Thyroid gland (tissue), 4 donors: Measurements from ENCODE around the gene HTR5A. TPM values are rescaled to one million over a fixed set of nuclear protein-coding genes. Genes with fewer than 3 reads are reported as not detected.

ENCODE experiments used
- DNase-seq, 2 donors: peaks; one replicate each; pipeline ENCODE4 v3.0.0-alpha.2; 2019
- H3K27ac ChIP-seq, 3 donors: fragments of 200-600 bp; sonication (generic); 1 replicate in 2 of 3; 2 replicates in 1 of 3; pipeline ENCODE4 v1.5.1; 2016 to 2019; ENCODE audit warnings: mild to moderate bottlenecking in 1 of 3, moderate library complexity in 1 of 3
- H3K27me3 ChIP-seq: fragments of 200-600 bp; sonication (generic); one replicate; pipeline ENCODE4 v1.5.1; 2019
- H3K36me3 ChIP-seq, 2 donors: fragments of 200-600 bp; sonication (generic); one replicate each; pipeline ENCODE4 v1.5.1; 2016 to 2019
- H3K4me1 ChIP-seq, 2 donors: fragments of 200-600 bp; sonication (generic); one replicate each; pipeline ENCODE4 v1.5.1; 2017 to 2019
- H3K4me3 ChIP-seq, 3 donors: fragments of 200-600 bp; sonication (generic); replicated peaks in 1 of 3; 1 replicate in 2 of 3; 2 replicates in 1 of 3; pipeline ENCODE4 v1.5.1; 2016; ENCODE audit warnings: mild to moderate bottlenecking in 1 of 3
- H3K9me3 ChIP-seq: fragments of 200-600 bp; sonication (generic); one replicate; pipeline ENCODE4 v1.5.1; 2017
- CTCF ChIP-seq, 6 experiments: fragments of 200-600 bp in 3 of 6; fragments of 450-650 bp in 3 of 6; sonication (generic) in 3 of 6; IDR thresholded peaks; one replicate each; pipeline ENCODE4 v1.5.1; 2016 to 2019; ENCODE audit warnings: antibody characterized with exemption in 6 of 6, mild to moderate bottlenecking in 2 of 6, inconsistent platforms in 1 of 6, moderate library complexity in 1 of 6
- POLR2A ChIP-seq, 2 donors: fragments of 450-650 bp; IDR thresholded peaks; one replicate each; pipeline ENCODE4 v1.6.1; 2017; ENCODE audit warnings: antibody characterized with exemption in 2 of 2, mild to moderate bottlenecking in 2 of 2, moderate library complexity in 1 of 2
- WGBS, 2 donors: methylation state at CpG; one replicate each; pipeline ENCODE4 v1.1.5; 2017; 5-methylcytosine and 5-hydroxymethylcytosine counted together
- intact Hi-C: fragments of 100-400 bp; cut with DNase I; formaldehyde crosslinking; loops from one replicate; pipeline ENCODE4 v1.15.1; 2023
- total RNA-seq, 4 donors: library from RNA; depleted of rRNA; stranded (reverse); fragments of >200 nt; gene quantifications; one replicate each; pipeline ENCODE4 v1.2.3, GENCODE V29; 2016

The HTR5A gene
- total RNA-seq, 4 donors from 2014 or later = 0.59 TPM; not detected in 3

- Histone ChIP-seq H3K4me1 (no peaks in the 10 kb centered on the region), H3K27ac (no peak overlapping the region), H3K9me3 (no peaks in the 10 kb centered on the region), H3K27me3 (no peaks in the 10 kb centered on the region), H3K36me3 (no peaks in the 10 kb centered on the region), H3K4me3 (no peak overlapping the region)
- no peak for DNase-seq
- TF ChIP-seq POLR2A (IDR thresholded peaks at IDR 0.05) (no peak), CTCF (IDR thresholded peaks at IDR 0.05) (no peak)
- WGBS, 2 donors = 61 to 63% methylated on average over 20 of the region's 20 CpGs
- intact Hi-C loops = no loop called here
These were observed 38.2 kb downstream of the HTR5A start for GRCh38 chr7:155108144-155108901.

GRCh38 chr7:155109121-155109520, 39.0 kb downstream of the HTR5A start:
- Histone ChIP-seq H3K27me3 (no peaks in the 10 kb centered on the region), H3K4me3 (no peak overlapping the region), H3K9me3 (no peaks in the 10 kb centered on the region), H3K4me1 (no peaks in the 10 kb centered on the region), H3K27ac (no peak overlapping the region), H3K36me3 (no peaks in the 10 kb centered on the region)
- TF ChIP-seq POLR2A (IDR thresholded peaks at IDR 0.05) = no peak
- no peak for TF ChIP-seq CTCF (IDR thresholded peaks at IDR 0.05)
- intact Hi-C loops = no loop called here
- WGBS, 2 donors = 69 to 78% methylated on average over 4 of the region's 4 CpGs
- DNase-seq = no peak

GRCh38 chr7:155115288-155115687, 45.2 kb downstream of the HTR5A start:
- no peak overlapping the region for H3K27ac ChIP-seq
- no peak overlapping the region for H3K4me3 ChIP-seq
- intact Hi-C loops = no loop called here
- H3K9me3 ChIP-seq = no peaks in the 10 kb centered on the region
- no peak for DNase-seq
- no peaks in the 10 kb centered on the region for H3K4me1 ChIP-seq
- H3K27me3 ChIP-seq = no peaks in the 10 kb centered on the region
- no peaks in the 10 kb centered on the region for H3K36me3 ChIP-seq
- WGBS, 2 donors = 53 to 62% methylated on average over 5 of the region's 5 CpGs
- no peak for TF ChIP-seq POLR2A (IDR thresholded peaks at IDR 0.05)
- TF ChIP-seq CTCF (IDR thresholded peaks at IDR 0.05) = no peak

GRCh38 chr7:155119801-155120382, 49.8 kb downstream of the HTR5A start:
- Histone ChIP-seq H3K4me3 (no peak overlapping the region), H3K27ac (no peak overlapping the region), H3K4me1 (no peaks in the 10 kb centered on the region), H3K36me3 (no peaks in the 10 kb centered on the region), H3K9me3 (no peaks in the 10 kb centered on the region), H3K27me3 (no peaks in the 10 kb centered on the region)
- WGBS, 2 donors = 87 to 89% methylated on average over 7 of the region's 7 CpGs
- intact Hi-C loops = no loop called here
- TF ChIP-seq POLR2A (IDR thresholded peaks at IDR 0.05) = no peak
- no peak for TF ChIP-seq CTCF (IDR thresholded peaks at IDR 0.05)
- DNase-seq = no peak

GRCh38 chr7:155120460-155120859, 50.3 kb downstream of the HTR5A start:
- no peak for TF ChIP-seq CTCF (IDR thresholded peaks at IDR 0.05)
- TF ChIP-seq POLR2A (IDR thresholded peaks at IDR 0.05) = no peak
- WGBS, 2 donors = 84 to 91% methylated on average over 4 of the region's 4 CpGs
- Histone ChIP-seq H3K27me3 (no peaks in the 10 kb centered on the region), H3K4me1 (no peaks in the 10 kb centered on the region), H3K27ac (no peak overlapping the region), H3K4me3 (no peak overlapping the region), H3K9me3 (no peaks in the 10 kb centered on the region), H3K36me3 (no peaks in the 10 kb centered on the region)
- intact Hi-C loops = no loop called here
- no peak for DNase-seq
